Occipital lobe (tissue), 2 donors: Measurements from ENCODE around the gene WIPF3. TPM values are rescaled to one million over a fixed set of nuclear protein-coding genes. Genes with fewer than 3 reads are reported as not detected.
"Not testable (repeated sequence)": the region's sequence is repeated elsewhere in the genome, so short reads cannot be mapped to it uniquely, and the experiment has no call there.

Source experiments
- DNase-seq: peaks from one replicate; lab custom pipeline; 2025; lab: John Stamatoyannopoulos, UW
- total RNA-seq: library from RNA; depleted of rRNA; stranded (reverse); fragments of >200 nt; gene quantifications from one replicate; pipeline ENCODE4 v1.2.3, GENCODE V29; 2014

Gene WIPF3
- total RNA-seq, 1 donor from 2014 or later: 5.6 TPM

GRCh38 chr7:29878081-29878688 lies 71.9 kb downstream of the WIPF3 start:
- DNase-seq: no peak

DNA sequence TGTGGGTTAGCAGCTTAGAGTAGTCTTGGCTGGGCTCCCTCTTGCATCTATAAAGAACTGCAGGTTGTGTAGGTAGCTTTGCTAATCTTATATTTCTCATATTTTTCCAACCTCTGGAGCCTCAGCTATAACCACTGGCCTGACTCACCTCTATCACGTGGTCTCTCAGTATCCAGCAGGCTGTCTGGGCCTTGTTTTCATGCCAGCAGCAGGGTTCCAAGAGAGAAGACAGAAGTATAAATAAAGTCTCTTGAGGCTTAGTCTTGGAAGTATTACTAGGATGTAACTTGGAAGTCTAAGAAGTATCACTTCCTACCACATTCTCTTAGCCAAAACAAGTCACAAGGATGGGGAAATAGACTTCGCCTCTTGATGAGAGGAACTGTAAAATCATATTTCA lies 73.3 kb downstream of the WIPF3 start:
- no peak for DNase-seq

- no peak for DNase-seq
These were observed 75.4 kb downstream of the WIPF3 start for GRCh38 chr7:29881724-29882123.

- DNase-seq: no peak
These were observed 76.2 kb downstream of the WIPF3 start for GRCh38 chr7:29882481-29882880.

DNA sequence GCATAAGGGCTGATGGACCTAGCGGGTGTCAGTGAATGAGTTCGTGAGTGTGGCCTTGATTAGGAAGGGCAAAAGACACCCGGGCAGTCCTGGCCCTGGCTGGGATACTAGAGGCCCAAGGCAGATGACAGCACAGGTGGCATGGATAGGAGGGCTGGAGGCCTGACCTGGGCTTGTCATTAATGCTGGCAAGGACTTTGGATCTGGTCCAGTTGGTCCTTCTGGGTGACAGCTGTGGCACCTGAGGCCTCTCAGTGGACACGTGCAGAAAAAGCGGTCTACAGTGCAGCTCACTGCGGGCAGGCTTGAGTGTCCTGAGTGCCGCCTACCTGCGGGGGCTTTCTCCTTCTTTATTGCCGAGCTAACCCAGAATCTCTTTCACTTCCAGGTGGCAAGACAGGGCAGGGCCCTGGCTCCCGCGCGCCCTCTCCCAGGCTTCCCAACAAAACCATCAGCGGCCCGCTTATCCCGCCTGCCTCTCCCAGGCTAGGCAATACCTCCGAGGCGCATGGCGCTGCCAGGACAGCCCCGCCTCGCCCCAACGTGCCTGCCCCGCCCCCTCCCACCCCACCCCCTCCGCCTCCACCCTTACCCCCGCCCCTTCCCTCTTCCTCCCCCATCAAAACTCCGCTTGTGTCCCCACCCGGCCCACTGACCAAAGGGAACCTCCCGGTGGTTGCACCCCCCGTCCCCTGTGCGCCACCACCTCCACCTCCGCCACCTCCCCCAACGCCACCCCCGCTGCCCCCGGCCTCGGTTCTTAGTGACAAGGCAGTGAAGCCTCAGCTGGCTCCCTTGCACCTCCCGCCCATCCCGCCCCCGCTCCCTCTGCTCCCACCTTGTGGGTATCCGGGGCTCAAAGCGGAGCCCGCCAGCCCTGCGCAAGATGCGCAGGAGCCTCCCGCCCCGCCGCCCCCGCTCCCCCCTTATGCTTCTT lies 77.4 kb downstream of the WIPF3 start:
- DNase-seq: no peak

- DNase-seq: no peak
These were observed 78.3 kb downstream of the WIPF3 start for GRCh38 chr7:29884399-29885272.

GRCh38 chr7:29885626-29886025 lies 79.3 kb downstream of the WIPF3 start:
- no peak for DNase-seq

GRCh38 chr7:29886827-29887226 lies 80.5 kb downstream of the WIPF3 start:
- DNase-seq: no peak

GRCh38 chr7:29888006-29888405 lies 81.7 kb downstream of the WIPF3 start:
- no peak for DNase-seq

DNA sequence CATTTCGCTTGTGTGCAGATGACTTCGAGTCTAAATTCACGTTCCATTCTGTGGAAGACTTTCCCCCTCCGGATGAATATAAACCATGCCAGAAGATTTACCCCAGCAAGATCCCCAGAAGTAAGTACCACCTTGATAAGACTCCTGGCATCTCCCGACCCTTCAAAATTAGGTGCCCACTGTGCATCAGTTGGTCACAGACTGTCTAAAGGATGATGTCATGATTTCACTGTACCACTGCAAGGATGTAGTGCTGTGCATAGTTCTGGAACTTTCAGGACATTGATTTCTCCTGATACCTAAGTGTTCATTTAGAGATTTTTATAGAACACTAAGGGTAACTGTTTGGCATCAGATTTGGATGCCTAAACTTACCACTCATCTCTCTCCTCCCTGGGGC lies 83.0 kb downstream of the WIPF3 start:
- DNase-seq: no peak

DNA sequence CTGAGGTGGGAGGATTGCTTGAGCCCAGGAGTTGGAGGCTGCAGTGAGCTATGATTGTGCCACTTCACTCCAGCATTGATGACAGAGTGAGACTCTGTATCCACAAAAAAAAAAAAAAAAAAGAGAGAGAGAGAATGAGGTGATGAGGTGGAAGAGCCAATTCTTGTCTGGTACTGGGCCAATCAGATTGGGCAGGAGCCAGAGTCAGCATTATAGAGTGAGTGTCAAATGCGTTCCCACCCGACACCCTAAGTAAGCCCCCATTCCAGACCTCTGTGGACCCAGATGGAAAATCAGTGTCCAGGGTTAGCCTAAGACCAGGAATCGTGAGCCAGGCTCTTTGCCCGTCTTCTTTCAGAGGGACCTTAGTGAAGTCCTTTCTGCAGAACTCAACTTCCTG lies 83.9 kb downstream of the WIPF3 start:
- no peak for DNase-seq

GRCh38 chr7:29890786-29891185 lies 84.5 kb downstream of the WIPF3 start:
- DNase-seq: not testable (repeated sequence)

GRCh38 chr7:29891766-29892165 lies 85.5 kb downstream of the WIPF3 start:
- no peak for DNase-seq

DNA sequence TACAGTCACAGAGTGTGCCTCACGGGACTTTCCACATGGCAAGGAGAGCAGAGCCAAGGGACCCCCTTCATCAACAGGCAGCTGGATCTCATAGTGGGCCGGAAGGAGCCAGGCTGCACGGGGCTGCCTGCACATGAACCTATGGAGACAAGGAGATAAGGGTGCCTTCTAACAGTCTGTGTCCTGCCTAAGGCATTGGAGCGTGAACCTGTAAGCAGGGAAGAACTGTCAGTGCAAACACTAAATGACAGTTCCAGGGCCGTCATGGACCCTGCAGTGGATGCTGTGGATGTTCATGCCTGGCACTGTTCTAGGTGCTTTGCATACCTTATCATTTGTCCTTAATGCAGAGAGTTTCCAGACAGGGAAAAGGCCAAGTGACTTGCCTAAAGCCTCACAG lies 85.9 kb downstream of the WIPF3 start:
- DNase-seq: no peak

- no peak for DNase-seq
These were observed 87.2 kb downstream of the WIPF3 start for GRCh38 chr7:29893351-29893965.

DNA sequence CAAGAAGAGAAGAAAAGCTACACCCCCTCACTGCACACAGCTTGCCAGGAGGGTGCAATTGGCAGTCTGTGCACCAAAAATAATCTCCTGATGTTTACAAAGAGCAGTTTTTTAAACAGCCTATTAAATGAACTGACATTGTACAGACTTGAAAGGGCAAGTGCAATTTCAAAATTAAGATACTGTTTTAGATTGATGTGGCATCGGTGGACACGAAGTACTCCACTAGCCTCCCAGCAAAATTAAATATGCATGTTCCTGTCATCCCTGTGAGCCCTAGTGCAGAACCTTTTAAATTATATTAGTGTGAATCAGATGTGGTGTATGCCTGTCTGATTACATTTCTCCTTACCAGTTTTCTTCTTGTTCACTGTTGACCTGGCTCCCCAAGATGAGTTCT lies 87.9 kb downstream of the WIPF3 start:
- no peak for DNase-seq

- no peak for DNase-seq
These were observed 89.3 kb downstream of the WIPF3 start for GRCh38 chr7:29895559-29895958.

- DNase-seq: no peak
These were observed 90.5 kb downstream of the WIPF3 start for GRCh38 chr7:29896685-29897411.

DNA sequence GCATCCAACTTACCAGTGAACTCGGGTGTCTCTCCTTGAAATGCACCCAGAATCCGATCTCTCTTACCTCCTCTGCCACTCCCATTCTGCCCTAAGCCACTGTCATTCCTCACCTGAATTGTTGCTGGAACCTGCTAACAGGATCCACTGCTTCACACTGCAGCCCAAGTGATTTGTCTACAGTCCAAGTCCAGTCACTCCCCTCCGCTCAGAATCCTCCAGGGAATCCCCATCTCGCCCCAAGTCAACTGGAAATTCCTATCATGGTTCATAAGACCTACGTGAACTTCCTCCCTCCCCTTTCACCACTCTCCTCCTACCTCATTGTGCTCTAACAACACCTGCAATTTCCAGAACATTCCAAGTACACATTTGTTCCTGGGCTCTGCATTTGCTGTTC lies 92.0 kb downstream of the WIPF3 start:
- DNase-seq: no peak

DNA sequence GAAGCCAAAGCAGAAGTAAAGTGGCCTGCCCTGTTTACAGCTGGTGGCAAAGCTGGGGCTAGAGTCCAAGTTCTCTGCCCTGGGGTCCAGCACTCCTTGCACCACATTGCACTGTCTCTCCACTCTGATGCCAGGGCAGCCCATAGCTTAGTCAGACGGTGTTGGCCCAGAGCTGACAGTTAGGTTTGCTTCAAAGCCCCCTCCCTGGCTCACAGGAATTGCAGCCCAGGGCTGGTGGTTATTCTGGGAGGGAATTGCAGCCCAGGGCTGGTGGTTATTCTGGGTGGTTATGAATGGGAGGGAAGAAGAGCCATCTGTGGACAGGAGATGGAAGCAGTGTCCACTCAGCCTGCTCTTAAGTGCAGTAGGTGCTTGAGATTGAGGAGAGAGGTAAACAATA lies 94.4 kb downstream of the WIPF3 start:
- DNase-seq: no peak
